Activated CD4-positive, alpha-beta T cell treated with anti-CD3 and anti-CD28 coated beads, Interleukin-2, amount 50 U/mL, for 16 hours (primary cell): ENCODE results near the gene RASGEF1C.
"Not testable (repeated sequence)": the region's sequence is repeated elsewhere in the genome, so short reads cannot be mapped to it uniquely, and the experiment has no call there.

Experiments
- DNase-seq: peaks from one replicate; pipeline ENCODE4 v3.0.0-alpha.2; 2020

RASGEF1C gene

DNA sequence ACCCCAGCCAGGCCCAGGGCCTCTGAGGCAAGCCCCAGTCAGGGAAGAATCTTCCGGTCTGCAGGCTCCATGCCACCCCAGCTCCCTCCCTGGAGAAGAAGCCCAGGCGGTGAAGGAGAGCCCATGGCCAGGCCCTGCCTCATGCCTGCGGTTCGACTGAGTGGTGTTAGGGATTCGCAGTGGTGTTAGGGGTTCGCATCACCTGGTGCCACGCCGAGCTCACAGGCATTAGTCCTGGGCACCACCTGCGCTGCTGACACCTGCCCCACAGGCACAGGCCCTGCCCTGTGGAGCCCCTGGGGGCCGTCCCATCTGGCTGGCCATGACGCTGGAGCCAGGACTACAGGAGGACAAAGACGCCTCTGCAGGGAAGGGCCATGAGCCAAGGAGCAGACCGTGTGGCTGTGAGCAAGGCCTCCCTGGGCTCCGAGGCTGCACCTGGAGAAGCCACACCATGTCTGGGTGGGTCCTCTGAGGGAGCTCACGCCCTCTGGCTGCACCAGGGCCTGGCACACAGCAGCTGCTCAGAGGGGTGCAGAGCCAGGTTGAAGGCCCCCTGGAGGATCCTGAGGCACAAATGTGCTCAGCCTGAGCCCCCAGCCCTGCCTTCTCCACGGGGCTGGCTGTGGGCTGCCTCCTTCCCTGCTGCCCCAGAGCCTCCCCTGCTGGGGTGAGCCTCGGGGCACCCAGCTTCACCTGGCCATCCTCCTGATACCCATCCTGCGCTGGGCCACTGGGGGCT lies 109.8 kb downstream of the RASGEF1C start:
- no peak for DNase-seq

DNA sequence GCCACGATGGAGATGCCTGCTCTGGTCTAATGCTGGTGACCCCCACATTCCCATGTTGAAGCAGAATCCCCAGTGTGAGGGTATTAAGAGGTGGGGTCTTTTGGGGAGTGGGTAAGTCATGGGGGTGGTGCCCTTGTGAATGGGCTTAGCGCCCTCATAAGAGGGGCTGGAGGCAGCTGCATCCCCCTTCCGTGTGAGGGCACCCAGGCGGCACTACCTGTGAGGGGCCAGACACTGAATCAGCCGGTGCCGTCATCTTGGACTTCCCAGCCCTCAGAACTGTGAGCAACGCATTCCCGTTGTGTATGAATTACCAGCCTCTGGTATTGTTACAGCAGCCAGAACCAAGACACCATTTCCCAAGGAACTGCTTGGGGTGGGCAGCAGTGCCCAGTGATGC lies 110.5 kb downstream of the RASGEF1C start:
- DNase-seq, result no peak

DNA sequence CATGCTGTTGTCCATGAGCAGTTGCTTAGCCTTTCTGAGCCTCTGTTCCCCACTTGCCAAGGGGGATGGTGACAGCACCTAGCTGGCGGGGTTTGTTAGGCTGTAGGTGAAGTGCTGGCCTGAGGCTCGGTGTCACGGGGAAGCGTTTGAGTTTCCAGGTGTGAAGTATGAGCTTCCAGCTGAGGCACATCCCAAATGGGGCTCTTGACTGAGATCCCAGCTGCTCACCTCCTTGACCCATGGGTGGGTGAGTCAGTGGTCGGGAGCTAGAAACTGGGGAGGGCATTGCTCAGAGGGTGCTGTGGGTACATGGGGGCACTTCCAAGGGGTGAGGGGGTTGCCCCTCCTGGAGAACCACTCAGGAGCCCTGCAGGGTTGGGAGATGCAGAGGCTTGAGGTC lies 111.1 kb downstream of the RASGEF1C start:
- no peak for DNase-seq

DNA sequence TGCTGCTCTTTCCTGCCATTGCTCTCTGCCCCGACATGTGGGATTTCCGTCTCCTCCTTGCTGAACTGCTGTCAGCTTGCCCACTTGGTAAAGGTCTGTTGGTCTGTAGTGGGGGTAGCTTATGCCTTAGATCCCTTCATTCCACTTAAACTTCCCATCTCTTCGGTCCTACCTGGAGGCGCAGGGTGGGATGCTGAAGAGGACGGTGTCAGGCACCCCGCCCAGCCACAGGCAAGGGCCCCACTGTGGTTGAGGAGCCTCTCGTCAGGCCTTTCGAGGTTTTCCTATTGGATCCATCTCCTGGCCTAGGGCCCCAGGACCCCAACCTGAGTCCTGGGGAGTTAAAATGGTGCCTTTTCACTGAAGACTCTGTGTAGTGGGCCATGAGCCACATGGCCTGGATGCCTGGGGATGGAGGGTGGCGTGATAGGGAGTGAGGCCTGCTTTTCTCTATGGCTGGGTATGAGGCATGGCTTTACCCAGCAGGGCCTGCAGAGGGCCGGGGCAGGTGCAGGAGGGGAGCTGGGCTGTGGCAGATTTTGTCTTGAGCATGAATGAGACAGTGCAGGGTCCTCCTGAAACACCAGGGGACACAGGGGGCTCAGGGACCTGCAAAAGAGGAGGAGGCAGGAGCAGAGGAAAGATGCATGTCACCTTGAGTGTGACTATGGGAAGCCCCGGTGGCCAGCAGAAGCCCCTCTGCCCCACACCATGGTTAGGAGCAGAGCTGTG lies 111.7 kb downstream of the RASGEF1C start:
- DNase-seq, result no peak

DNA sequence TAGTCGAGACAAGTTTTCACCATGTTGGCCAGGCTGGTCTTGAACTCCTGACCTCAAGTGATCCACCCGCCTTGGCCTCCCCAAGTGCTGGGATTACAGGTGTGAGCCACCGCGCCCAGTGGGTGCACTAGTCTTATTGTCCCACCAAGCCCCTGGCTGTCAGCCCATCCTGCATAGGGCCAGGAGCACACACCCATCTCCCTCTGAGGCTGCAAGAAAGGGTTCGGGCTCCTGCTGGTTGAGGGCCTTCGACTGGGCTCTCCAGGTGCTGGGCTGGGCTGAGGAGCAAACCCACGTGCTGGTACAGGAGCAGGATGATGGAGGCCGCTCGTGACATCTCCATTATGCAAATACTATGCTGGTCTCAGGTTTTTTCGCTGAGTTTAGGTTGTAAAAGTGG lies 112.4 kb downstream of the RASGEF1C start:
- DNase-seq, result no peak

DNA sequence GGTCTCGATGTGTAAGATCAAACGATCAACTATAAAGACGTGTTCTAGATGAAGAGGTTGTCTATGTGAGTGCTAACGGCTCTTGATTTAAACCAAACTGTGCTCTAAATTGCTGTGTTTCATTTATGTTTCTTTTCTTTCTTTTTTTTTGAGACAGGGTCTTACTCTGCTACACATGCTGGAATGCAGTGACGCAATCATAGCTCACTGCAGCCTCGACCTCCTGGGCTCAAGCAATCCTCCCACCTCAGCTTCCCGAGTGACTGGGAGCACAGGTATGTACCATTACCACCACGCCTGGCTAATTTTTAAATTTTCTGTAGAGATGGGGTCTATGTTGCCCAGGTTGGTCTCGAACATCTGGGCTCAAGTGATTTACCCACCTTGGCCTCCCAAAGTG lies 113.5 kb downstream of the RASGEF1C start:
- no peak for DNase-seq

DNA sequence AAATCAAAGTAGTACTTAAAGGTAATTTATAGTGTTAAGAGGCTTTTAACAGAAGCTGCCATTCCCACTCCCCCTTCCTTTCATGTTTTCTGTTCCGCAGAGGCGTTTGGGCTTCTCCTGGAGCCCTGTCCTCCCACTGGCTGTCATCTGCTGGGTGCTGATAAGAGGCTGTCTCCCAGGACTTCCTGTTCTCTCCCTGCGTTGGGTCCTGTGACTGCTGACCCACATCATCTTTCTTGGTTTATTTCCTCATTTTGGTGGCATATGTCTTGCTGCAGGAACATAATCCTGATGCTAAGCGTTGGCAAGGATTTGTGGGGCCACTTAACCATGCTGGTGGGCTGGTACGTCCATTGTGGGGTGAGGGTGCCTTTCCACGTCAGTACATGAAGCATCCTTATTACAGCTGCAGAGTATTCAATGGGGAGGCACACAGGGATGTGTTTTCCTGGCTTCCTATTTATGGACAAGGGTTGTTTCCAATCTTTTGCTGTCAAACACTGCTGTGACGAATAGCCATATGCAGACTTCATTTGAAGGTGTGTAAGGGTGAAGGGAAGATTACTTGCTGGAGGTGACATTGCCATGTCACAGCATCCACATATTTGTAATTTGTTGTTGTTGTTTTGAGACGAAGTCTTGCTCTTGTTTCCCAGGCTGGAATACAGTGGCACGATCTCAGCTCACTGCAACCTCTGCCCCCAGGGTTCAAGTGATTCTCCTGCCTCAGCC lies 115.2 kb downstream of the RASGEF1C start:
- DNase-seq, result no peak

DNA sequence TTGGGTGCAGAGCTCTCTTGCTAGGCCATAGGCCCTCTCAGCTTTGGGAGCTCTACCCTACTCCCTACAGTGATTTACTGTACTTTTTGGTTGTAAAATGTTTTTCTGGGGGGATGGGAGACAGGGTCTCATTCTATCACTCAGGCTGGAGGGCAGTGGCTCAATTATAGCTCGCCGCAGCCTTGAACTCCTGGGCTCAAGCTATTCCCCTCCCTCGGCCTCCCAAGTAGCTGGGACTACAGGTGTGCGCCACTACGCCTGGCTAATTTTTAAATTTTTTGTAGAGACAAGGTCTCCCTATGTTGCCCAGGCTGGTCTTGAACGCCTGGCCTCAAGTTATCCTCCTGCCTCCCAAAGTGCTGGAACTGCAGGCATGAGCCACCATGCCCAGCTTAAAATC lies 115.8 kb downstream of the RASGEF1C start:
- no peak for DNase-seq

DNA sequence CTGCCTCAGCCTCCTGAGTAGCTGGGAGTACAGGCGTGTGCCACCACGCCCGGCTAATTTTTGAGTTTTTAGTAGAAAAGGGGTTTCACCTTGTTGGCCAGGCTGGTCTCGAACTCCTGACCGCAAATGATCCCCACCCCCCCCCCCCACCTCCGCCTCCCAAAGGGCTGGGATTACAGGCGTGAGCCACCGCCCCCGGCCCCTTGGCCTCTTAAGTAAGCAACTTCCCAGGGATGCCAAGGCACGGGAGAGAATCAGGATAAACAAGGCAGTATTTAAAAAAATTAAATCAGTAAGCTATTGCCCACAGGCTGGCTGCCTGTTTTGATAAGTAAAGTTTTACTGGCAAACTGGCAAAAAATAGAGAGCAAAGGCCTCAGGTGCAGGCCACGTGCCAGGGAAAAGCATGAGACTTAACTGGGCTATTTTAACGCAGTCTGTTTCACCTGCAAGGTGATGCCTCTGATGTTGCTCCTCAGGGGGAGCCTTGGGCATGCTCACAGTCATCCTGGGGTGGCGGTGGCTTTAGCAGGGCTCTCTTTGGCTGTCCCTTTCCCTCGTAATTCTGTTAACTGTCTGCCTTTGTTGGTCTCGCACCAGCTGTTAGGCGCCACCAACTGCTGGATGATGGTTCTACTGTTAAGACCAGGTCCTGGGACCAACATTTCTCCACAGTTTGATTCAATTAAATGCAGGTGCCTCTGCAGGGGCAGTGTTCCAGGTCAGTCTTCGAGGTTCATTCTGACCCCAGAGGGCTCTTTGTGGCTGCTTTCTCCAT lies 118.1 kb downstream of the RASGEF1C start:
- peak; percentile 22 for DNase-seq

DNA sequence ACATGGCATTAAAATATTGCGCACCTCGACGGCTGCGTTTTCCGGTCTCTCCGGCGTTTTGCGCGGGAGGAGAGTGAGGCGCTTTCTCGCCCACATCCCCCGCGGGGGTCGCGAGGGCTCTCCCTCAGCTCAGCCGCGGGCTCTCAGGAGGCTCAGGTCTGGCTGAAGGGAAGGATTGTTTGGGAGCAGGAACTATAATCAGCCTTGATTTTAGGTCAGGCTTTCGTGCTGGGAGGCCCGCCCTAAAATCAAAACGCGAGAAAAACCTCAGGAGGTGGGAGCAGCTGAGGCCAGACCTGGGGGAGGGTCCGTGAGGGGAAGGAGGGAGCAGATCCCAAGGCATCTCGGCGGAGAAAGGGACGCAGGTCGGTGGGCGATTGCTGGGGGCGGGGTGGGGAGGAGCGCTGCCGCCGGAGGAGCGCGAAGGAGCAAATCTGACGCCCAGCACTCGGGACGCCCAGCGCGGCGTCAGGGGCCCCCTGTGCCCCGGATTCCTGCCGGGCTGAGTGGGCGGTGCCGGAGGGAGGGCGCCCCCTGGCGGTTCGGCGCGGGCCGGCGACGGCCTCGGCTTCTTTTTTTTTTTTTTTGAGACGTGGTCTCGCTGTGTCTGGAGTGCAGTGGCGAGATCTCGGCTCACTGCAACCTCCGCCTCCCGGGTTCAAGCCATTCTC lies 118.8 kb downstream of the RASGEF1C start:
- peak; percentile 69 for DNase-seq

DNA sequence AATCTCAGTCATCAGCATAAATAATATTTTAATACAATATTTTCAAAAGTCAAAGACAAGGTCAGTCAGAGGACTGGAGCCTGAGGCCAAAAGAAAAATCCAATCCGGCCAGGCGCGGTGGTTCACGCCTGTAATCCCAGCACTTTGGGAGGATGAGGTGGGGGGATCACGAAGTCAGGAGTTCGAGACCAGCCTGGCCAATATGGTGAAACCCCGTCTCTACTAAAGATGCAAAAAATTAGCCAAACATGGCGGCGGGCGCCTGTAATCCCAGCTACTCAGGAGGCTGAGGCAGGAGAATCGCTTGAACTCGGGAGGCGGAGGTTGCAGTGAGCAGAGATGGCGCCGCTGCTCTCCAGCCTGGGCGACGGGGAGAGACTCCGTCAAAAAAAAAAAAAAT lies 119.4 kb downstream of the RASGEF1C start:
- not testable (repeated sequence) for DNase-seq

DNA sequence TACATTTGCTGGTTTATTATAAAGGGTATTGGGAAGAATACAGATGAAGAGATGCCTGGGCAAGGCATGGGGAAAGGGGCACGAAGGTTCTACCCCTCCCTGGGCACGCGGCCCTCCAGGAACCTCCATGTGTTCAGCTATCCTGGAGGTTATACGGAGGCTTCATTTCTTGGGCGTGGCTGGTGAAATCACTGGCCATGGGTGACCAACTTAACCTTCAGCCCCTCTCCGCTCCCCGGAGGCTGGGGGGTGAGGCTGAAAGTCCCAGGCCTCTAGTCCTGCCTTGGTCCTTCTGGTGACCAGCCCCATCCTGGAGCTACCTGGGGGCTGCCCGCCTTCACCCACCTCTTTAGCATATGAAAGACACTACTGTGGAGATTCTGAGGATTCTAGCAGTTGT lies 120.5 kb downstream of the RASGEF1C start:
- no peak for DNase-seq

DNA sequence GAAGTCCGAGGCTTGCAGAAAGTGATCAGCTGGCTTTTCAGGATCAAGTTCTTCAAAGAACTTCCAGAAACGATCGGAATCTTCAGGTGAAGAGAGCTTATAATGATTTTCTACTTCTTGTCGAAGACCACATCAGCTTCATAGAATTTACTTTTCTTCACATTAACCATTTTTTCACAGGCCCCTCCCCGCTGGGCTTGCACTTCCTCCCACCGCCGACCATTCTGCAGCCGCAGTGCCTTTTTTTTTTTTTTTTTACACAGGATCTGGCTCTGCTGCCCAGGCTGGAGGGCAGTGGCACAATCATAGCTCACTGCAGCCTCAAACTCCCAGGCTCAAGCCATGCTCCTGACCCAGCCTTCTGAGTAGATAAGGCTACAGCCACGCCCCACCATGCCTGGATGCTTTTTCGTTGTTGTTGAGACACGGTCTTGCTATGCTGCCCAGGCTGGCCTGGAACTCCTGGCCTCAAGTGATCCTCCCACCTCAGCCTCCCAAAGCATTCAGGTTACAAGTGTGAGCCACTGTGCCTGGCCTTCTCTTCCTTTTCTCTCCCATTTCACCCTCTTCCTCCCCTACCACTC lies 122.1 kb downstream of the RASGEF1C start:
- no peak for DNase-seq

DNA sequence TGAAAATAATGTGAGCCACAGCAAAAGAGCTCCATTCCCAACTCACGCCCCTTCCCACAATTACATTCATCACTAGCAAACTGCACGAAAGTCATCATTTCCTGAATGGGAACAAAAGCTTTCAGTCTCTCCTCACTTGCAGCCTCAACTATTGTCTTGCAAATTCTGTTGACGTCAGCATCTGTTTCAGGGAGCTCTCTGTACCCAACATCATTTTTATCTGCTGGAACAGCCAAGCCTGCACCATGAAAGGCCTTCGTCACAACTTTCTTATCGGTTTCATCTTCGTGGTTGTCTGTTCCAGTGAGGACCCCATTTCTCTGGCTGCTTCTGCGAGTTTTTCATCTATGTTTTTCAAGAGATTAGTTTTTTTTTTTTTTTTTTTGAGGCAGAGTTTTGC lies 123.2 kb downstream of the RASGEF1C start:
- DNase-seq, result no peak

DNA sequence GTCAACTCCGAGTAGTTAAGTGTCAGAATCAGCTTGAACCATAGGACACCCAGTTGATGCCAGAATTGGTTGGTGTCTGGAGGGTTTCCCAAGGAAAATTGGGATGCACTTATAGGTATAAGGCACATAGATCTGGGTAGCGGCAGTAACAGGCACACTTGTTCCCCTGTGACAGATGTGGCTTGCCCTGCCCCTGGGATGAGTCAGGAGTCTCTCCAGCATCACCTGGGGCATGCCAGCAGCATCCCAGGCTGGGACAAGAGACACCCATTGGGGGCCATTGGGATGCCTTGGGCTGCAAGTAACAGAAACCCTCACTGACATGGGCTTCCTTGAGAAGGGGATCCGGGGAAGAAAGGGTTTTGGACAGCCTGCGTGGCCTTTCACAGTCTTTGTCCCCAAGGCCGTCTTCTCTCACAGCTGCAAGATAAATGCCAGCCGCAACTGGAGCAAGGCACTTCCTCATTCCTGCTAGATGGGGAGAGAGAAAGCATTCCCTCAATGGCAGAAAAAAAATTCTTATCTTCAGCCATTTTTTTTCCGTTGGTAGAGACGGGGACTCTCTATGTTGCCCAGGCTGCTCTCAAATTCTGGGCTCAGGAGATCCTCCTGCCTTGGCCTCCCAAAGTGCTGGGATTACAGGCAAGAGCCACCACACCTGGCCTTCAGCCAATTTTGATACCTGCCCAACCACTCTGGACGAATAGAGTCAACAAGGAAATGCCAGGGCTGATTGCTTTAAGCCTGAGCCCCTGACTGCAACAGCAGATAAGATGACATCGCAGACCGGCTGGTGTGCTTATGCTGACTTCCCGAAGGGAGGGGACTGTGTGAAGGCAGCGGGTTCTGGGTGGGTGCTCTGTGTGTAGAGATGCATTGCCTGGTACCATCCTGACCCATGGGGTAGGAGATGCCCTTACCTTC lies 124.1 kb downstream of the RASGEF1C start:
- DNase-seq, result no peak

DNA sequence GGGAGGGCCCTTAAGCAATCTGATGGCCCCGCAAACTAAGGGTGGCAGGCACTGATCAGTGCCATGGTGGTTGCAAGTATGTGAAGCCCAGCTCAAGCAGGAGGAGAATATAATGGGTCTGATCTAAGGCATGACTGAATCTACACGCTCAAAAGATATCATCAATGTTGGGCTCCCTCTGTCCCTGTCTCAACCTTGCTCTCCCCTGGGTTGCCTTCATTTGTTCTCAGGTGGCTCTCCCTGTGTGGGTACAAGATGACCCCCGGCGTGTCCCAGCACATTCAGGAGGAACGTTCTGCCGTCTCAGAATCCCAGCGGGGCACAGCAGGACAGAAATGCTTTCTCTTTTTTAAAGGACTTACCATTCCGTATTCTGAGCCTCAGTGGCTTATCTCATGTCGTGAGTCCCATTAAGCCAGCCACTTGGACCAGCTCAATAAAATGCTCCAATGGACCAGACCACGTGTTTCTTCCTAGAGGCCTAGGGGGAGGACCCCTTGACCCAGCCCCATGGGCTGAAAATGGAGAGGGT lies 125.4 kb downstream of the RASGEF1C start:
- DNase-seq, result no peak

DNA sequence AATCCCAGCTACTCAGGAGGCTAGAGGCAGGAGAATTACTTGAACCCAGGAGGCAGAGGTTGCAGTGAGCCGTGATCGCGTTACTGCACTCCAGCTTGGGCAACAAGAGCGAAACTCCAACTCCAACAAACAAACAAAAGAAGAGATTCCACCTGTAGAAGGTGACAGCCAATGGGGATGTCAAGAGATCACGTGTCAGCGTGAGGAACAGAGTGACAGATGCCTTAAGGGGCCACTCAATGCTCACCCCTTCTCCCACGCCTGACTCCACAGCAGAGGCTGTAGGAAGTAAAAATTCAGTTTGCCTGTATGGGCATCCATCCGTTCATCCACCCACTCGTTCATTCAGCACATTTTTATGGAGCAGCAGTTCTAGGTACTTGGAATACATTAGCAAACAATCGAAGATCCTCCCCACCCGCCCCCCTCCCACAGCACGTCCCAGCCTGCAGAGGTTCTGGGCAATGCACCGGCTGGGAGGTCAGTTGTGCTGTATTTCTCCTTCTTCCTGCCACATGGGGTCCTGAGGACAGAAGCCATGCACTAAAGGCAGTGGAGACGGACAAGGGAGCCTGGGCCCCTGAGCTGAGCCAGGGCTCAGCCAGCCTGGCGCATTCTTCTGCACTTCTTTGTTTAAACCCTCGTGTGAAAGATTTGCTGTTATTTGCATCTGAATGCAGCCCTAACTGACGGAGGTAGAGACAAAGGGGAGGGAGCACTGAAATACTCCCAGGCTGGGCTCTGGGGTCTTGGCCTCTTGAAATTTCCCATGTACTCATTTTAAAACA lies 126.2 kb downstream of the RASGEF1C start:
- no peak for DNase-seq

DNA sequence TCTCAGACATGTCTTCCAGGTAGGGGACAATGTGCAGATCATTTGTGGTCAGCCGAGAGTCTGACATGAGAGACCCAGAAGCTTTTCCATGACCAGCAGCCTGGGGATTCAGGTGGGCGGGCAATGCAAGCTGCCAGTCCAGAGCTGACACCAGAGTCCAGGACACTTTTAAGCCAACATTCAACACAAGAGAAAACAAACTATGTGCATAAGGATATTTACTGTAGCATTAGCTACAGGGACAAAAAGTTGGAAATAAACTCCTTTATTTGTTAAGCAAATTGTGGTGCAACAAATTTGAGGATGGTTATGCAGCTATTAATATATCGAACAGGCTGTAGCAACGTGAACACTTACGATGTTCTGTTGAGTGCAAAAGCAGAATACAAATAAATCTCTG lies 127.5 kb downstream of the RASGEF1C start:
- no peak for DNase-seq

DNA sequence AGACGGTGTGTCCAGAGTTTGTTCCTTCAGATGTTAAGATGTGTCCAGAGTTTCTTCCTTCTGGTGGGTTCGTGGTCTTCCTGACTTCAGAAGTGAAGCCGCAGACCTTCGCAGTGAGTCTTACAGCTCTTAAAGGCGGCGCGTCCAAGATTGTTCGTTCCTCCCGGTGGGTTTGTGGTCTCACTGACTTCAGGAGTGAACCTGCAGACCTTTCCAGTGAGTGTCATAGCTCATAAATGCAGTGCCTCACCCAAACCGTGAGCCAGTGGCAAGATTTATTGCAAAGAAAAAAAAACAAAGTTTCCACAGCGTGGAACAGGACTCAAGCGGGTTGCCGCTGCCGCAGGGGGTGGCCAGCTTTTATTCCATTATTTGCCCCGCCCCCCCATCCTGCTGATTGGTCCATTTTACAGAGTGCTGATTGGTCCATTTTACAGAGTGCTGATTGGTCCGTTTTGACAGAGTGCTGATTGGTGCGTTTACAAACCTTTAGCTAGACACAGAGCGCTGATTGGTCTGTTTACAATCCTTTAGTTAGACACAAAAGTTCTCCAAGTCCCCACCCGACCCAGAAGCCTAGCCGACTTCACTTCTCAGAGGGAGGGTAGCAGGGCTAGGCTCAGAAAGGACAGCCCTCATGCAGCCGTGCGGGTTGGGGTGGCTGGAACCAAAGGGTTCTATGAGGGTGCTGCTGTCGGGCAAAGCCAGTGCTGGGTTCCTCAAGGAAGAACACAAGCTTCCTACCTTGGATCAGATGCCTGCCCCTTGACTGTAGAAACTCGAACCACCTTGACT lies 128.3 kb downstream of the RASGEF1C start:
- DNase-seq, result no peak
